NCI-H2196 (cell line): Measurements from ENCODE around the gene PARD3B.

Experiments
- DNase-seq: peaks from one replicate; lab custom pipeline; 2025; ENCODE audit not compliant: unreplicated experiment; lab: John Stamatoyannopoulos, UW

PARD3B gene

GRCh38 chr2:204586444-204587180 lies 41.3 kb downstream of the PARD3B start:
- no peak for DNase-seq

GRCh38 chr2:204590063-204590462 lies 44.8 kb downstream of the PARD3B start:
- no peak for DNase-seq

GRCh38 chr2:204591225-204591624 lies 46.0 kb downstream of the PARD3B start:
- no peak for DNase-seq

GRCh38 chr2:204604061-204604460 lies 58.8 kb downstream of the PARD3B start:
- no peak for DNase-seq

GRCh38 chr2:204608237-204608939 lies 63.1 kb downstream of the PARD3B start:
- DNase-seq = no peak

- no peak for DNase-seq
These were observed 65.8 kb downstream of the PARD3B start for GRCh38 chr2:204611017-204611631.

- DNase-seq = no peak
These were observed 66.5 kb downstream of the PARD3B start for GRCh38 chr2:204611764-204612163.

- DNase-seq = no peak
These were observed 68.4 kb downstream of the PARD3B start for GRCh38 chr2:204613635-204614034.

GRCh38 chr2:204615456-204615855 lies 70.2 kb downstream of the PARD3B start:
- no peak for DNase-seq

- no peak for DNase-seq
These were observed 79.9 kb downstream of the PARD3B start for GRCh38 chr2:204625135-204625534.

- DNase-seq = no peak
These were observed 83.8 kb downstream of the PARD3B start for GRCh38 chr2:204628926-204629712.

- no peak for DNase-seq
These were observed 87.1 kb downstream of the PARD3B start for GRCh38 chr2:204632410-204632809.

- DNase-seq = no peak
These were observed 89.3 kb downstream of the PARD3B start for GRCh38 chr2:204634564-204634963.

GRCh38 chr2:204635478-204635877 lies 90.2 kb downstream of the PARD3B start:
- no peak for DNase-seq

GRCh38 chr2:204638471-204639194 lies 93.4 kb downstream of the PARD3B start:
- no peak for DNase-seq

- DNase-seq = no peak
These were observed 98.1 kb downstream of the PARD3B start for GRCh38 chr2:204643326-204643725.

- DNase-seq = no peak
These were observed 99.9 kb downstream of the PARD3B start for GRCh38 chr2:204645018-204645773.

- DNase-seq = no peak
These were observed 102.4 kb downstream of the PARD3B start for GRCh38 chr2:204647626-204648025.

GRCh38 chr2:204650611-204651010 lies 105.3 kb downstream of the PARD3B start:
- DNase-seq = no peak

GRCh38 chr2:204652063-204652462 lies 106.8 kb downstream of the PARD3B start:
- no peak for DNase-seq
